GM23338 (cell line): ENCODE results near the gene SUGCT. TPM values are rescaled to one million over a fixed set of nuclear protein-coding genes. Genes with fewer than 3 reads are reported as not detected.

ENCODE experiments used
- ATAC-seq: fragments of 200-7000 bp; cut with Tn5 transposase; 3 replicates; pipeline ENCODE4 v1.9.1; 2020
- DNase-seq: peaks from one replicate; pipeline ENCODE4 v3.0.0-alpha.2; 2015; ENCODE audit warnings: low spot score
- H2AFZ ChIP-seq: fragments of 200-600 bp; sonication (generic); 2 replicates; pipeline ENCODE4 v1.8.0; 2016; ENCODE audit warnings: antibody characterized with exemption, mild to moderate bottlenecking, moderate library complexity
- H3F3A ChIP-seq: fragments of 200-600 bp; sonication (generic); replicated peaks from 2 replicates; pipeline ENCODE4 v1.8.0; 2017; ENCODE audit warnings: antibody characterized with exemption, mixed run types, low read depth
- H3K27ac ChIP-seq: fragments of 200-600 bp; sonication (generic); 2 replicates; pipeline ENCODE4 v1.6.1; 2016; ENCODE audit warnings: low read depth
- H3K27me3 ChIP-seq: fragments of 200-600 bp; sonication (generic); 2 replicates; pipeline ENCODE4 v1.8.0; 2016; ENCODE audit warnings: mild to moderate bottlenecking, mixed run types, moderate library complexity; ENCODE audit not compliant: insufficient read depth
- H3K36me3 ChIP-seq: fragments of 200-600 bp; sonication (generic); 2 replicates; pipeline ENCODE4 v1.8.0; 2016; ENCODE audit warnings: mild to moderate bottlenecking; ENCODE audit not compliant: insufficient read depth
- H3K4me1 ChIP-seq: fragments of 200-600 bp; sonication (generic); 2 replicates; pipeline ENCODE4 v1.8.0; 2016; ENCODE audit warnings: mild to moderate bottlenecking, moderate library complexity; ENCODE audit not compliant: insufficient read depth
- H3K4me2 ChIP-seq: fragments of 200-600 bp; sonication (generic); 2 replicates; pipeline ENCODE4 v1.7.1; 2017; ENCODE audit warnings: mixed run types
- H3K4me3 ChIP-seq: fragments of 200-600 bp; sonication (generic); 2 replicates; pipeline ENCODE4 v1.6.1; 2016; ENCODE audit warnings: mixed run types
- H3K79me2 ChIP-seq: fragments of 200-600 bp; sonication (generic); replicated peaks from 2 replicates; pipeline ENCODE4 v1.8.0; 2017; ENCODE audit warnings: mild to moderate bottlenecking; ENCODE audit not compliant: insufficient read depth
- H3K9me2 ChIP-seq: fragments of 200-600 bp; sonication (generic); 2 replicates; pipeline ENCODE4 v1.8.0; 2017; ENCODE audit not compliant: insufficient read depth
- H4K20me1 ChIP-seq: fragments of 200-600 bp; sonication (generic); replicated peaks from 2 replicates; pipeline ENCODE4 v1.8.0; 2017; ENCODE audit warnings: mild to moderate bottlenecking; ENCODE audit not compliant: insufficient read depth
- H3K27ac Mint-ChIP-seq: 2 replicates; pipeline ENCODE4 v1.8.0; 2020; ENCODE audit warnings: inconsistent platforms, mild to moderate bottlenecking, moderate library complexity, mixed read lengths
- H3K27me3 Mint-ChIP-seq: 3 replicates; pipeline ENCODE4 v1.8.0; 2022; ENCODE audit warnings: low read depth, mild to moderate bottlenecking, moderate library complexity, mixed read lengths, inconsistent platforms; ENCODE audit not compliant: insufficient read depth, poor library complexity
- H3K36me3 Mint-ChIP-seq: 3 replicates; pipeline ENCODE4 v1.8.0; 2021; ENCODE audit warnings: low read depth, mild to moderate bottlenecking, inconsistent platforms, moderate library complexity, mixed read lengths
- H3K4me1 Mint-ChIP-seq: 3 replicates; pipeline ENCODE4 v1.8.0; 2020; ENCODE audit warnings: mild to moderate bottlenecking, inconsistent platforms, mixed read lengths
- H3K4me3 Mint-ChIP-seq: 3 replicates; pipeline ENCODE4 v1.8.0; 2021; ENCODE audit warnings: moderate library complexity, mild to moderate bottlenecking, inconsistent platforms, mixed read lengths
- H3K9me3 Mint-ChIP-seq: 3 replicates; pipeline ENCODE4 v1.8.0; 2020; ENCODE audit warnings: moderate library complexity, mild to moderate bottlenecking, inconsistent platforms, mixed read lengths
- JUNB ChIP-seq: IDR thresholded peaks from one replicate; pipeline ENCODE4 v1.6.1; 2016; ENCODE audit warnings: antibody characterized with exemption; ENCODE audit not compliant: unreplicated experiment
- POLR2AphosphoS5 ChIP-seq: IDR thresholded peaks from 2 replicates; pipeline ENCODE4 v1.6.1; 2016; ENCODE audit warnings: antibody characterized with exemption, low read depth
- REST ChIP-seq: IDR thresholded peaks from one replicate; pipeline ENCODE4 v1.6.1; 2018; ENCODE audit warnings: antibody characterized with exemption; ENCODE audit not compliant: unreplicated experiment
- STAT1 ChIP-seq: IDR thresholded peaks from one replicate; pipeline ENCODE4 v1.6.1; 2016; ENCODE audit warnings: antibody characterized with exemption; ENCODE audit not compliant: unreplicated experiment
- ZNF114 ChIP-seq: fragments of 250-450 bp; sonication (Bioruptor Pico); IDR thresholded peaks from 2 replicates; pipeline ENCODE4 v1.5.0; 2020; ENCODE audit warnings: mild to moderate bottlenecking, moderate library complexity
- ZNF331 ChIP-seq: fragments of 250-450 bp; sonication (Bioruptor Pico); IDR thresholded peaks from 2 replicates; pipeline ENCODE4 v1.5.0; 2020; ENCODE audit warnings: low read depth, mild to moderate bottlenecking, moderate library complexity
- ZNF462 ChIP-seq: fragments of 250-450 bp; sonication (Bioruptor Pico); IDR thresholded peaks from 2 replicates; pipeline ENCODE4 v1.5.0; 2020; ENCODE audit warnings: mild to moderate bottlenecking, moderate library complexity
- polyA plus RNA-seq: library from polyadenylated mRNA; unstranded; fragments of >200 nt; fragmentation: Nextera tagmentation; extraction: Ambion mirVana; gene quantifications from 2 replicates; pipeline ENCODE4 v1.2.1, GENCODE V29; 2016
- total RNA-seq: library from RNA; depleted of rRNA; stranded (reverse); fragments of >200 nt; shearing (Covaris generic); gene quantifications from 2 replicates; pipeline ENCODE4 v1.2.3, GENCODE V29; 2014

SUGCT gene
- total and polyA plus RNA-seq, 2 experiments from 2014 or later: 4.2 to 5.6 TPM

GRCh38 chr7:40880581-40880980 lies 745.8 kb downstream of the SUGCT start (continued):
- TF ChIP-seq ZNF462 (CRISPR knock-in tag): no peak
- TF ChIP-seq POLR2AphosphoS5: no peak
- no peak for TF ChIP-seq ZNF331 (CRISPR knock-in tag)
- TF ChIP-seq ZNF114 (CRISPR knock-in tag): no peak
- no peak for TF ChIP-seq REST
- TF ChIP-seq JUNB: no peak

DNA sequence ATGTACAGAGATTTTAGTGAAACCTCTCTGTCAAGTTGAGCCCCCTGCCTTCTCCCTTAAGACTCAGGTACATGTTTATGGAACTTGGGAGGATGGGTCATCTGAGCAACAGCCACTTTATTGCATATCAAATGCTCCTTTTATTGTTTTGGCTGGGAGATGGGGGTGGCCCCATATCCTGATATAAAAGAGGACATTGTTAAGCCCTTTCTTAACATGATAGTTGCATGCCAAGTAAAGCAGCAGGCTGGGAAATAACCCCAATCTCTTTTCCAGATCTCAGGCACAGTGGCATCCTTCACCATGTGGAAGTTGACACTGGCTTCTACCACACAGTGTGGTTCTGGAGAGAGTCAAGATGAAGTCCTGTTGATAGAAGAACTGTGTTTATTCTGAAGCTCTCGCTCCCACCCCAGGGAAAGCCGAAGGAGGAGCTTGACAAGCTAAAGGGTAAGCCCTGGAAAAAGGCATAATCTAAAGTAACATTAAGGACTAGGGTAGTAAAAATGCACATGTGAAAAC lies 746.7 kb downstream of the SUGCT start:
- Histone ChIP-seq H3K27ac (no peak overlapping the region), H3F3A (no peaks in the 10 kb centered on the region), H3K4me3 (no peak overlapping the region), H2AFZ (no peak overlapping the region), H3K4me1 (no peaks in the 10 kb centered on the region), H3K79me2 (no peaks in the 10 kb centered on the region), H3K9me2 (peaks cover 27% of the 10 kb centered on the region), H3K27me3 (no peaks in the 10 kb centered on the region), H3K36me3 (no peaks in the 10 kb centered on the region), H3K4me2 (no peak overlapping the region), H4K20me1 (no peaks in the 10 kb centered on the region)
- Mint-ChIP-seq H3K27me3 (no peaks in the 10 kb centered on the region), H3K9me3 (no peaks in the 10 kb centered on the region), H3K4me1 (no peaks in the 10 kb centered on the region), H3K4me3 (no peak overlapping the region), H3K36me3 (no peaks in the 10 kb centered on the region), H3K27ac (no peak overlapping the region)
- ATAC-seq (no peak), DNase-seq (no peak)
- TF ChIP-seq STAT1: no peak
- TF ChIP-seq ZNF462 (CRISPR knock-in tag): no peak
